Epithelial cell of prostate (primary cell): ENCODE data around the gene DHRSX.
"Not testable (repeated sequence)": the region's sequence is repeated elsewhere in the genome, so short reads cannot be mapped to it uniquely, and the experiment has no call there.

ENCODE experiments used
- DNase-seq: peaks from one replicate; pipeline ENCODE4 v3.0.0-alpha.2; 2011; ENCODE audit warnings: low read depth, low spot score
- H3K27ac ChIP-seq: fragments of 450-650 bp; 2 replicates; pipeline ENCODE4 v1.5.1; 2017; ENCODE audit warnings: mild to moderate bottlenecking

Gene DHRSX

DNA sequence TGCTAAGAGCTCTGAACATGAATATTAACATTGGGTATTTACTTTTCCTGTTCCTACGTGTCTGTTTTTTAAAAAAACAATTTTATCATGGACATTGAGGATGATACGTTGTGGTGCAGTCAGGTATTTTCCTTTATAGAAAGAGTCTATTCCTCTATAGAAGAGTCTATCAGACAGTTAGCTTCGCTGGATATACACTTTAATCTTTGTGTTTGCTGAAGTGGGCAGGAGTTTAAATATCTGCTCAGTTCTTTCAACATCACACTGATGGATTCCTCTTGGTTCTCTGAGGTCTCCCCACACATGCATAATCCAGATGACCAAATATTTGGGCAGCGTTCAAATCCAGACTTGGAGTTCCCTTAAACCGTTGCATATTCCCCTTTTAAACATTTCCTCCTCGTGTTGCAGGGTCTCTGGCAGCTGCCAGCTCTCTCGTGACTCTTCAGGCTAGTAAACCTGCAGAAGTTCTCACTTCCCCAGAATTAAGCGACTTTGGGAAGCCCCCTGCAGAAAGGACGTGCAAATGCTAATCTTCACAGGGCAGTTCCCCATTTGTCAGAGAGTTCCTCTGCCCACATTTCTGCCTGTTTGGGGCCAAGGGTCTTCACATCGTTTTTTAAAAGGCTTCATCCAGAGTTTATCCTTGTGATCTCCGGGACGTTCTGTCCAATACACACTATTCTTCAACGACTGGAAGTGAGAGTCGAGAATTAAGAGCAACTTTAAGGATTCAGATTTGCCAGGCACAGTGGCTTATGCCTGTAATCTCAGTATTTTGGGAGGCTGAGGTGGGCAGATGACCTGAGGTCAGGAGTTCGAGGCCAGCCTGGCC lies 20.5 kb upstream of the DHRSX start:
- H3K27ac ChIP-seq, result no peak overlapping the region
- no peak for DNase-seq

- DNase-seq, result no peak
- no peak overlapping the region for H3K27ac ChIP-seq
Measured at GRCh38 chrX:2520539-2520938, 19.8 kb upstream of the DHRSX start.

DNA sequence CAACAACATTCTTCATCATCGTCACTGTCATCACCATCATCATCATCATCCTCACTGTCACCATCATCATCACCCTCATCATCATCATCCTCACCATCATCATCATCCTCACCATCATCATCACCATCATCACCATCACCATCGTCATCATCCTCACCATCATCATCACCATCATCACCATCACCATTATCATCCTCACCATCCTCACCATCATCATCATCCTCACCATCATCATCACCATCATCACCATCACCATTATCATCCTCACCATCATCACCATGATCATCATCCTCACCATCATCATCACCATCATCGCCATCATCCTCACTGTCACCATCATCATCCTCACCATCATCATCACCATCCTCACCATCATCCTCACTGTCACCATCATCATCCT lies 18.9 kb upstream of the DHRSX start:
- H3K27ac ChIP-seq, DNase-seq: not testable (repeated sequence)

- no peak overlapping the region for H3K27ac ChIP-seq
- no peak for DNase-seq
Measured at GRCh38 chrX:2517055-2517454, 16.3 kb upstream of the DHRSX start.

DNA sequence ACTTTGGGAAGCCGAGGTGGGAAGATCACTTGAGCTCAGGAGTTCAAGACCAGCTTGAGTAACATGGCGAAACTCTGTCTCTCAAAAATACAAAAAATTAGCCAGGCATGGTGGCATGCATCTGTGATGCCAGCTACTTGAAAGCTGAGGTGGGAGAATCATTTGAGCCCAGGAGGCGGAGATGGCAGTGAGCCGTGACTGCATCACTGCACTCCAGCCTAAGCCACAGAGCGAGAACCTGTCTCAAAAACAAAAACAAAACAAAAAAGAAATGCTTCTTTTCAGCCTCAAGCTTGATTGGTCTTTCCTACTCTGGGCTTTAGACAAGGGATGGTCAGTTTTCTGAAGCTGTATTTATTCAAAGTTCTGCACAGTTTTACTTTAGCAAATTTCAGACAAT lies 15.8 kb upstream of the DHRSX start:
- no peak for DNase-seq
- no peak overlapping the region for H3K27ac ChIP-seq

GRCh38 chrX:2514131-2514530 lies 13.4 kb upstream of the DHRSX start:
- no peak overlapping the region for H3K27ac ChIP-seq
- DNase-seq, result no peak

- no peak for DNase-seq
Measured at GRCh38 chrX:2513121-2513664, 12.4 kb upstream of the DHRSX start.

DNA sequence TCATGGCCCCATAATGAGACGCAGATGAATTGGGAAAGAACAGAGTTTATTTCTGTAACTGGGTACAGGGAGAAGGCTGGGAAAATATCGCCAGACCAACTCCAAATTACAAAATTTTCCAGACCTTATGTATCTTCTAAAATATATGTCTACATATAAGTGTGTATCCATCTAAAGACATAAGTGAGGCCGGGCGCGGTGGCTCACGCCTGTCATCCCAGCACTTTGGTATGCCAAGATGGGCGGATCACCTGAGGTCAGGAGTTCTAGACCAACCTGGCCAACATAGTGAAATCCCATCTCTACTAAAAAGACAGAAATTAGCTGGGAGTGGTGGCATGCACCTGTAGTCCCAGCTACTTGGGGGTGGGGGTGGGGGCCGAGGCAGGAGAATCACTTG lies 11.7 kb upstream of the DHRSX start:
- no peak overlapping the region for H3K27ac ChIP-seq
- no peak for DNase-seq

More at GRCh38 chrX:2513121-2513664, 12.4 kb upstream of the DHRSX start:
- H3K27ac ChIP-seq, result no peak overlapping the region

- H3K27ac ChIP-seq, result no peak overlapping the region
- no peak for DNase-seq
Measured at GRCh38 chrX:2511326-2511725, 10.6 kb upstream of the DHRSX start.

DNA sequence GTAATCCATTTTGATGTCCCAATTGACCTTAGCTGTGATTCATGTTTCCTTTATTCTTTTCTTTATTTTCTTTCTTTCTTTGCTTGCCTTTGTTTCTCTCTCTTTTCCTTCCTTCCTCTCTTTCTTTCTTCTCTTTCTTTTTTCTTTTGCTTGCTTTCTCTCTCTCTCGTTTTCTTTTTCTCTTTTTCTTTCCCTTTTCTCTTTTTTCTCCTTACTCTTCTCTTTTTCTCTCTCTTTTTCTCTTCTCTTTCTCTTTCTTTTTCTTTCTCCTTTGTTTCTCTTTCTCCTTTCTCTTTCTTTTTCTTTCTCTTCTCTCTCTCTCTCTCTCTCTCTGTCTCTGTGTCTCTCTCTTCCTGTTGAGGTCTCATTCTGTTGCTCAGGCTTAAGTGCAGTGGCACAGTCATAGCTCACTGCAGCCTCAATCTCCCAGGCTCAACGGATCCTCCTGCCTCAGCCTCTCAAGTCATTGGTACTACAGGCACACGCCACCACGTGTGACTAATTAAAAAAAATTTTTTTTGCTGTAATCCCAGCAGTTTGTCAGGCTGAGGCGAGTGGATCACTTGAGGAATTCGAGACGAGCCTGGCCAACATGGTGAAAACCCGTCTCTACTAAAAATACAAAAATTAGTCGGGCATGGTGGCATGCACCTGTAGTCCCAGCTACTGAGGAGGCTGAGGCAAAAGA lies 8.0 kb upstream of the DHRSX start:
- H3K27ac ChIP-seq, result no peak overlapping the region
- no peak for DNase-seq

GRCh38 chrX:2507904-2508627 lies 7.3 kb upstream of the DHRSX start:
- no peak for DNase-seq
- no peak overlapping the region for H3K27ac ChIP-seq

- no peak for DNase-seq
- no peak overlapping the region for H3K27ac ChIP-seq
Measured at GRCh38 chrX:2507196-2507595, 6.4 kb upstream of the DHRSX start.

DNA sequence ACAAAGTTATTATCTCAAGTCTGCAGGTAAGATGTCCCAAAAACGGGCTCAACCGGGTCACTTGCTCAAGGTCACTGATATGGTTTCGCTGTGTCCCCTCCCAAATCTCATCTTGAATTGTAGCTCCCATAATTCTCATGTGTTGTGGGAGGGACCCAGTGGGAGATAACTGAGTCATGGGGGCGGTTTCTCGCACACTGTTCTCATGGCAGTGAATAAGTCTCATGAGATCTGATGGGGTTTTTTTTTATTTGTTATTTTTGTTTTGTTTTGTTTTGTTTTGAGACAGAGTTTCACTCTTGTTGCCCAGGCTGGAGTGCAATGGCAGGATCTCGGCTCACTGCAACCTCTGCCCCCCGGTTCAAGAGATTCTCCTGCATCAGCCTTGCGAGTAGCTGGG lies 4.6 kb upstream of the DHRSX start:
- not testable (repeated sequence) for H3K27ac ChIP-seq, DNase-seq

GRCh38 chrX:2504706-2505332 lies 4.0 kb upstream of the DHRSX start:
- no peak overlapping the region for H3K27ac ChIP-seq
- DNase-seq, result no peak

GRCh38 chrX:2503591-2504500 lies 3.1 kb upstream of the DHRSX start:
- no peak overlapping the region for H3K27ac ChIP-seq

DNA sequence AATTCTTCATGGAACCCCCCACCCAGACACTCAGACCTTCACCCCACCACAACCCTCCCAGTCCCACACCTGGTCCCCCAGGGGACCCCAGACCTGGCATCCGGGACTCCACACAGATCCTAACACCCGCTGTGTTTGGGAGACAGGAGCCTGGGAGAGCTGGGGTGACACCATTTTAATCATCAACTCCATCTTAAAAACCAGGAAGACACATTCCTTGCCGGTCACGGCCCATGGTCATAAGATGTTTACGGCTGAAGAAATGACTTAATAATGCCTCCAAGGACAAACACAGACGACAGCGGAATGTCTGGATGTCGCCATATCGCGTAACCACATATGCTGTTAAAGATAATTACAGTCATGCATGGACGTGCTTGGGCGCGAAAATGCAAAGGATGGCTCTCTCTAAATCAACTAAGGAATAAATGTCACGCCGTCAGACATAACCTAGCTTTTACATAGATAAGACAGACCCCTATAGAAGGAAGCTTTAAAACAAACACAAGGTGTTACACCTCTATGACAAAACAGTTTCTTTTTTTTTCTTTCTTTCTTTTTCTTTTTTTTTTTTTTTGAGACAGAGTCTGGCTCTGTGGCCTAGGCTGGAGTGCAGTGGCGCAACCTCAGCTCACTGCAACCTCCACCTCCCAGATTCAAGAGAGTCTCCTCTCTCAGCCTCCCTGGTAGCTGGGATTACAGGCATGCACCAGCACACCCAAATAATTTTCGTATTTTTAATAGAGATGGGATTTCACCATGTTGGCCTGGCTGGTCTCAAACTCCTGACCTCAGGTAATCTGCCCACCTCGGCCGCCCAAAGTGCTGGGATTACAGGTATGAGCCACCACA lies 2.1 kb upstream of the DHRSX start:
- no peak for DNase-seq
- H3K27ac ChIP-seq, result no peak overlapping the region

More at GRCh38 chrX:2503591-2504500, 3.1 kb upstream of the DHRSX start:
- no peak for DNase-seq

- no peak overlapping the region for H3K27ac ChIP-seq
- DNase-seq, result no peak
Measured at GRCh38 chrX:2502120-2502667, 1.4 kb upstream of the DHRSX start.

GRCh38 chrX:2501559-2502102 lies 855 bp upstream of the DHRSX start:
- no peak for DNase-seq
- H3K27ac ChIP-seq, result no peak overlapping the region
